Esophagus mucosa (tissue), 1 donor: ENCODE results near the gene LLGL1. TPM values are rescaled to one million over a fixed set of nuclear protein-coding genes. Genes with fewer than 3 reads are reported as not detected.

ENCODE experiments used
- ATAC-seq: fragments of 200-7000 bp; cut with Tn5 transposase; one replicate; pipeline ENCODE4 v1.9.1; 2020
- total RNA-seq: library from RNA; stranded (reverse); gene quantifications from one replicate; pipeline ENCODE4 v1.2.4, GENCODE V29; 2023
- donor health status: DM: yes; HTN: yes; CAD: no.

The LLGL1 gene
- total RNA-seq, 1 donor from 2014 or later = 17.6 TPM

DNA sequence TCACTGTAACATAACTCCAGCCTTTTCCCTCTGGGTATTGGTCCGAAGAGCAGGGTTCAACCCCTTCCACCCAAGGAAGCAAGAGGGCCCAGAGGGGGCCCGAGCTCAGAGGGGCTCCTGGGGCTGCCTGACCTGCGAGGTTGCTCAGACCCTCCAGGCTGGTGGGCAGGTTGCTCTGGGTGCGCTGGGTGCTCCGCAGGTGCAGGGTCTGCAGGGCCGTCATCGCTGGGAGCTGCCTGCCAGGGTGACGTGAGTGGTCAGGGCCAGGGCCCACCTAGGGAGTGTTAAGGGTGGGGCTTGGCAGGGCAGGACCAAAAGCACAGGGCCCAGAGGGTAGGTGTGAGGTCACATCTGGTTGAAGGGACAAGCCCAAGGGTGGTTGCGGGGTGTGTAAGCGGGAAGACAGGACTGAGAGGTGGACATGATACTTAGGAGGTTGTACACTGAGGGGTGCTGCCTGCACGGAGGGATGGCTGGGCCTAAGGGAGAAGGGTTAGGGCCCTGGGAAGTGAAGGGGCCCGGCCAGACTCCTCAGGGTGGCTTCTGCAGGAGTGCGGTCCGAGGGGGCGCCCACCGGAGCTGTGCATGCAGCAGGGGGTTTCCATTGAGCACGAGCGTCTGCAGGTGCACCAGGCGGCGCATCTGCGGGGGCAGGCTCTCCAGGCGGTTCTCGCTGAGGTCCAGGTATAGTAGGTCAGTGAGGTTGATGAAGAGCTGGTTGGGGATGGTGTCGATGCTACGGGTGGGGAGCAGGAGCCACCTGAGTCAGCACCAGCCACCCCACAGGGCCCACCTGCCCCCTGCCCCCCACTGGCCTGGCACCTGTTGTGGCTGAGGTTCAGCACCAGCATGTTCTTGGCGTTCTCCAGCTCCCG is 28.7 kb downstream of the LLGL1 start:
- ATAC-seq = no peak

GRCh38 chr17:18254888-18255649 is 29.6 kb downstream of the LLGL1 start:
- ATAC-seq = no peak

GRCh38 chr17:18256351-18256750 is 30.9 kb downstream of the LLGL1 start:
- ATAC-seq = no peak

DNA sequence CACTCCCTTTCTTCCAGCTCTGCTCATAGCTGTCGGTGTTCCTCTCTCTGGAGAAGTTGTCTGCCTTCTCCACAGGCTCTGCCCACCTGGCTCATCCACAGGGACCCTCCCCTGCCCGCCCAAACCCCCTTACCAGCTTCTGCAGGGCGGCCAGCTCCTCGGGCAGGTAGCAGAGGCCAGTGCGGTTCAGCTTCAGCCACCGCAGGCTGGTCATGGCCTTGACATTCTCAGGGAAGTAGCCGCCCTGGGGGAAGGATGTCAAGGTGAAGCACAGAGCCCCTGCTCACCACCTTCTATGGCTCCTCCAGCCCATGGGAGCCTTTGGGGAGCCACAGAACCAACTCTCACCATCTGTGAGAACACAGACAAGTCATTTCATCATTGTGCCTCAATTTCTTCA is 31.3 kb downstream of the LLGL1 start:
- no peak for ATAC-seq

DNA sequence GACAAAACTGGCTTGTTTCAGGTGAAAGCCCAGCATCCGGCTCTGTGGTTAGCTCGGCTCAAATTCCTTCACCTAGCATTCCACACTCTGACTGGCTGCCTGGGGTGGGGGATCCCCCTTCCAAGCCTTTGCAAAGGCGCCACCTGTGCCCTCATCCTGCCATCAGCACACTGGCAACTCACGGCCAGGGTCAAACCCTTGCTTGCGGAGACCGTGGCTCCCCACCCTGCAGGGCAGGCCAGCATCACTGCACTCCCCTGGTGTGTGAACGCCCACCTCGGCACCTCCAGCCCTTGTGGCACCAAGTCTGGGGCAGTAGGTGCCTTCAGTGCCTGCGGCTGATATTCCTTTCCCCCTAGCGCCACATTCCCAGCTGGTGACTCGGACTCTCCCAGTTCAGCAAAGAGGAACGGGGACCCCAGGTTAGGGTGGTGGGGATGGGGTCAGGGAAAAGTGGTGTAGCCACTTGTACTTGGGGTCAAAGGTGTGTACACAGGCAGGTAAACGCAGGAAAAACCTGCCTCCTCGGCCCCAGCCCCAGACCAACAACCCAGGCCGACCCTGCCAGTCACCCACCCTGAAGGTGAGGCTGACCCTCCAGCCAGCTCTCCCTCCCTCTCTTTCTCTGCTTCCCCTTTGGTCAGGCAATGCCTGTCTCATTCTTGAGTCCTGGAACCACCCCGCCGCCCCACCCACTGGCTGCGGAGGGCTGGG is 32.0 kb downstream of the LLGL1 start:
- peak; percentile 14 for ATAC-seq

- ATAC-seq = peak; percentile 70
Measured at GRCh38 chr17:18257982-18258355, 32.5 kb downstream of the LLGL1 start.

- ATAC-seq = peak; percentile 51
Measured at GRCh38 chr17:18258356-18259038, 33.1 kb downstream of the LLGL1 start, which contains the start of gene FLII. Gene FLII (minus strand): TSS chr17:18258738. CDS start chr17:18258690, 48 bp downstream.

DNA sequence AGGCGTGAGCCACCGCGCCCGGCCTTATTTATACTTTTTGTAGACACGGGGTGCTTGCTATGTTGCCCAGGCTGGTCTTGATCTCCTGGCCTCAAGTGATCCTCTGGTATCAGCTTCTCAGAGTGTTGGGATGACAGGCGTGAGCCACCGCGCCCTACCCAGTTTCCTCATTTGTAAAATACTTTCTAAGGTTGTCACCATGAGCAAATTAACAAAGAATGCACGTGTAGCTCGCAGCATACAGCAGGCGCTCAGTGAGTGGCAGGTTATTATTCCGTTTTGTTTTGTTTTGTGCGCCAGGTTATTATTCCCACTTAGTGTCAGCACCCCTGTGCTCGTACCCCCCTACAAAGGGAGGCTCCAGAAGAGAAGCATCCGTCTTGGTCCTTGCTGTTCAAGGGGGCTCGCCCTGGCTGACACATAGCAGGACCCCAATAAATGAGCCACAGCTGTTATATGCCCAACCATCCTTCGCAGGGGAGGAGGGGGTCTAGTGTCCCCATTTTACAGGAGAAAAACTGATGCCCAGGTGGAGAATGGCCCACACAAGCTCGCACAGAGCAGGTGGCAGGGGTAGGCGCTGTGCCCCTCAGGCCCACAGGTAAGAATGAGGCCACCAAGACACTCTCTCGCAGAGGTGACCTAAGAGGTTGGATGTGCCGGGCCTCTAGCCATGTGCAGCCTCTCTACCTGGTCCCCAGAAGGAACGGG is 34.3 kb downstream of the LLGL1 start:
- peak; percentile 29 for ATAC-seq

- ATAC-seq = peak; percentile 83
Measured at GRCh38 chr17:18260332-18261145, 35.1 kb downstream of the LLGL1 start, which contains the start of gene MIEF2. Gene MIEF2 (plus strand): TSS chr17:18260662. CDS start chr17:18262721, 2,059 bp downstream.

GRCh38 chr17:18261146-18261515 is 35.7 kb downstream of the LLGL1 start:
- peak; percentile 49 for ATAC-seq

- no peak for ATAC-seq
Measured at GRCh38 chr17:18261659-18262058, 36.2 kb downstream of the LLGL1 start.

DNA sequence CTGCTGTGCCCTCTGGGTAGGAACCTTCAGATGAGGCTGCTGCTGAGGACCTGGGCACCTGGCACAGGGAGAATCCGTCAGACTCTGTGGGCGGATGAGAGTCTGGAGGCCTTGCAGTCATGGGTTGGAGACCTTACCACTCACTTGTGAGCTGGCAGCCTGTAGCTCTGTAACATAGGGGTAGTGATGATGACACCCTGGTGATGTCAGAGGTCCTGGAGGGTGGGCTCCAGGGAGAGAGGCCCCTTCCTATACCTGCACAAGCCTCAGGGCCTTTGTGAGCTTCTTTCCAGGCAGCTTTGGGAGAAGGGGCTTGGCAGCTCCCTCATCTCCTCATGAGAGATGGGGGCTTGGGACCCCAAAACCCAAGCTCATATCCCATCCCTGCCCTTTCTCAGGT is 36.7 kb downstream of the LLGL1 start:
- no peak for ATAC-seq

DNA sequence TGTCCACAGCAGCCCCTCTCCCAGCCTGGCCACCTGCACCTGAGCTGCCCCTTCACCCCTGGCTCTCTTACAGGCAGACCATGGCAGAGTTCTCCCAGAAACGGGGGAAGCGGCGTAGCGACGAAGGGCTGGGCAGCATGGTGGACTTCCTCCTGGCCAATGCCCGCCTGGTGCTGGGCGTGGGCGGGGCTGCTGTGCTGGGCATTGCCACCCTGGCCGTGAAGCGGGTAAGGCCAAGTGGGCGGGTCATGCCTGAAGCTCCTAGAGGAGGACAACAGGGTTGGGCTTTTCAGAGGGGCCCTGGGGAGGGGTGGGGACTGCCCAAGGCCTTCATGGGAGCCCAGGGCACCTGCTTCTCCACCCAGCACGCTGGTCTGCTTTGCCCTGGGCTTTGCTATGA is 37.2 kb downstream of the LLGL1 start:
- ATAC-seq = no peak

DNA sequence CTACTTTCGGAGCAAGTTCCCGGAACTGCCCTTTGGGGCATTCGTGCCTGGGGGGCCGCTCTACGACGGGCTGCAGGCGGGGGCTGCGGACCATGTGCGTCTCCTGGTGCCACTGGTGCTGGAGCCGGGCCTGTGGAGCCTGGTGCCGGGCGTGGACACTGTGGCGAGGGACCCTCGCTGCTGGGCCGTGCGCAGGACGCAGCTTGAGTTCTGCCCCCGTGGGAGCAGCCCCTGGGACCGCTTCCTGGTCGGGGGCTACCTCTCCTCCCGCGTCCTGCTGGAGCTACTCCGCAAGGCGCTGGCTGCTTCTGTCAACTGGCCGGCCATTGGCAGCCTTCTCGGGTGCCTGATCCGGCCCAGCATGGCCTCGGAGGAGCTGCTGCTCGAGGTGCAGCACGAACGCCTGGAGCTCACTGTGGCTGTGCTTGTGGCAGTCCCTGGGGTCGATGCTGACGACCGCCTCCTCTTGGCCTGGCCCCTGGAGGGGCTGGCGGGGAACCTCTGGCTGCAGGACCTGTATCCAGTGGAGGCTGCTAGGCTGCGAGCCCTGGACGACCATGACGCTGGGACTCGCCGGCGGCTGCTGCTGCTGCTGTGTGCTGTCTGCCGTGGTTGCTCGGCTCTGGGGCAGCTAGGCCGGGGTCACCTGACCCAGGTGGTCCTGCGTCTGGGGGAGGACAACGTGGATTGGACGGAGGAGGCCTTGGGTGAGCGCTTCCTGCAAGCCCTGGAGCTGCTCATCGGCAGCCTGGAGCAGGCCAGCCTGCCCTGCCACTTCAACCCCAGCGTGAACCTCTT is 38.6 kb downstream of the LLGL1 start:
- ATAC-seq = no peak

- ATAC-seq = no peak
Measured at GRCh38 chr17:18267366-18267765, 41.9 kb downstream of the LLGL1 start.

DNA sequence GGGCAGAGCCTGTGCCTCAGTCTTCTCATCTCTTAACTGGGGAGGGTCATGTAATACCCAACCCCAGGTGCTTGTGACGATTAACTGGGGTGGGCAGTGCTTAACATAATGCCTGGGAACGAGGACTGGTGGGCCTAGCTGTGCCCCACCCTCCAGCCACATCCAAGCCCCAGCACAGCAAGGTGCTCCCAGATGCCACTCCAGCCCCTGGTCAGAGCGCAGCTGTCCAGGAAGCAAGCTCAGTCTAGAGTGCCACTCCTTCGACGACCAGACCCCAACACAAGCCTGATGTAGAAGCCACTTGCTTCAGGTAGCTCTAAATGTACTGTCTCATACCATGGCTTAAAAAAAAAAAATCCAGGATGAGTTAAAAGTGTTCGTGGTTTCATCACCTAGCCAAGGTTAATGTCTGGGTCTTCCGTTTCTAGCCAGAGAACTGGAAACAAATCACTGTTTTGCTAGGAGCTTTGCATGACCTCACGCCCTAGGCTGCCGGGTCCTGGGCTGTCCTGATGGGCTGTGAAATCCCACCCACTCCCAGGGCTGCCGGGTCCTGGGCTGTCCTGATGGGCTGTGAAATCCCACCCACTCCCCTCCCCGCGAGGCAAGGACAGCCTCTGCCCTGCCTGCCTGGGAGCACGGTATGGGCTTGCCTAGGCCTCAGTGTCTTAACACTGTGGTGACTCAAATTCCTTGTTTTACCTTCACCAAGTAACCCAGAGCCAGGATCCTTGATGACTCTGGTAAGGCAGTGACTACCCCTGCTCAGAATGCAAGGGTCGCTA is 42.7 kb downstream of the LLGL1 start:
- peak; percentile 55 for ATAC-seq

DNA sequence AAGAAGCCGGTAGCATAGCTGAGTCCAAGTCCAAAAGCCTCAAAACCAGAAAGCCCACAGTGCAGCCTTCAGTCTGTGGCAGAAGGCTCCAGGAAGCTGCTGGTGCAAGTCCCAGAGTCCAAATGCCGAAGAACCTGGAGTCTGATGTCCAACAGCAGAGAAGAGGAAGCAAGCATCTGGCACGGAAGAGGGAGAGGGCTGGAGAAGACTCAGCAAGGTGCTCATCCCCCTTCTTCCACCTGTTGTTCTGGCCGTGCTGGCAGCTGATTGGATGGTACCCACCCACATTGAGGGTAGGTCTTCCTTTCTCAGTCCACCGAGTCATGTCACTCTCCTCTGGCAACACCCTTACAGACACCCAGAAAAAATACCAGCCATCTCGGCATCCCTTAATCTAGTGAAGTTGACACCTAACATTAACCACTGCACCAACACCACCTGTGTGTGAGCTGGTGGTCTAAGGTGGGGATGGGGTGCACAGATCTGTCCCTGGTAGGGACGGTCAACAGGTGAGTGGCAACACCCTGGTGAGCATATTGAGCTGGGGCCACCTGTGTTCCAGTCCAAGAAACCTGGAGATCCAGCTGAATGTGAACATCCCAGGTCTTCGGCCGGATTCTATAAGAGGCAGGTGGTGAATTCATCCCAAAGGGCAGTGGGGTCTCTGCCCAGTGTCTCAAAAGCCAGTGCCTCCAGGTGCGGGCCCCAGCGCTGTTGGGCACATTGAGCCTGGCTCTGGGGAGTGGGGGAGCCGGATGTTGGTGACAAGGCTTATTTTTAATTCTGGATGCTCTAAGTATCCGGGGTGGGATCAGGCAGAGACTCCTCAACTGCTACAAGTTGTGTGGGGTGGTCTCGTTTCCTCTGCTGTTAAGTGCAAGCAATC is 44.9 kb downstream of the LLGL1 start:
- ATAC-seq = no peak

GRCh38 chr17:18277076-18277475 is 51.6 kb downstream of the LLGL1 start:
- ATAC-seq = no peak
